Fibroblast of lung (primary cell): Measurements from ENCODE around the gene ZKSCAN3. TPM values are rescaled to one million over a fixed set of nuclear protein-coding genes. Genes with fewer than 3 reads are reported as not detected.
"Not testable (repeated sequence)": the region's sequence is repeated elsewhere in the genome, so short reads cannot be mapped to it uniquely, and the experiment has no call there.

ENCODE experiments used
- DNase-seq, 2 donors: peaks; one replicate each; pipeline versions ENCODE4 v3.0.0 to v3.0.0-alpha.2; 2010; ENCODE audit warnings: low read depth in 2 of 2
- H2AFZ ChIP-seq: 2 replicates; pipeline ENCODE4 v1.5.1; 2012; ENCODE audit warnings: low read length, control low read depth, inconsistent platforms
- H3K27ac ChIP-seq: 2 replicates; pipeline ENCODE4 v1.5.1; 2011; ENCODE audit warnings: low read length, control low read depth; ENCODE audit not compliant: insufficient read depth
- H3K27me3 ChIP-seq: 2 replicates; pipeline ENCODE4 v1.5.1; 2011; ENCODE audit warnings: mild to moderate bottlenecking, low read length; ENCODE audit not compliant: control insufficient read depth, insufficient read depth
- H3K36me3 ChIP-seq: 2 replicates; pipeline ENCODE4 v1.5.1; 2011; ENCODE audit warnings: low read length; ENCODE audit not compliant: control insufficient read depth, insufficient read depth
- H3K4me1 ChIP-seq: 2 replicates; pipeline ENCODE4 v1.5.1; 2011; ENCODE audit warnings: low read length; ENCODE audit not compliant: control insufficient read depth, insufficient read depth; ENCODE audit errors: extremely low read depth
- H3K4me2 ChIP-seq: 2 replicates; pipeline ENCODE4 v1.5.1; 2011; ENCODE audit warnings: low read length, control low read depth; ENCODE audit not compliant: insufficient read depth; ENCODE audit errors: extremely low read depth
- H3K4me3 ChIP-seq, 4 experiments: fragments of 200-600 bp in 1 of 4; sonication (generic) in 1 of 4; replicated peaks in 1 of 4; 2 replicates each; pipeline ENCODE4 v1.5.1; 2011 to 2016; ENCODE audit warnings: low read length in 4 of 4, low read depth in 3 of 4, mild to moderate bottlenecking in 3 of 4, control low read depth in 2 of 4, inconsistent platforms in 1 of 4, mixed read lengths in 1 of 4; ENCODE audit not compliant: insufficient read depth in 1 of 4; ENCODE audit errors: control extremely low read depth in 1 of 4
- H3K79me2 ChIP-seq: 2 replicates; pipeline ENCODE4 v1.5.1; 2012; ENCODE audit warnings: mild to moderate bottlenecking, low read length, inconsistent platforms; ENCODE audit not compliant: control insufficient read depth, insufficient read depth
- H3K9ac ChIP-seq: 2 replicates; pipeline ENCODE4 v1.5.1; 2011; ENCODE audit warnings: mild to moderate bottlenecking, low read length, control low read depth; ENCODE audit not compliant: insufficient read depth
- H3K9me3 ChIP-seq: 2 replicates; pipeline ENCODE4 v1.5.1; 2012; ENCODE audit warnings: low read depth, low read length; ENCODE audit not compliant: control insufficient read depth, insufficient read depth
- H4K20me1 ChIP-seq: 2 replicates; pipeline ENCODE4 v1.5.1; 2011; ENCODE audit warnings: low read length; ENCODE audit not compliant: control insufficient read depth, insufficient read depth; ENCODE audit errors: extremely low read depth
- CTCF ChIP-seq, 2 donors: IDR thresholded peaks in 1 of 2; conservative IDR thresholded peaks in 1 of 2; 1 replicate in 1 of 2; 2 replicates in 1 of 2; pipeline ENCODE4 v1.5.1; 2011 to 2012; ENCODE audit warnings: low read length in 2 of 2, control low read depth in 1 of 2, inconsistent platforms in 1 of 2, low read depth in 1 of 2, mild to moderate bottlenecking in 1 of 2
- EZH2 ChIP-seq: IDR thresholded peaks from 2 replicates; pipeline ENCODE4 v1.5.1; 2012; ENCODE audit warnings: low read length, control low read depth, mild to moderate bottlenecking; ENCODE audit errors: missing control alignments
- polyA plus RNA-seq, 2 donors: library from polyadenylated mRNA; depleted of rRNA in 1 of 2; stranded (reverse) in 1 of 2; unstranded in 1 of 2; fragments of >200 nt; gene quantifications; 2 replicates each; pipeline ENCODE4 v1.2.1, GENCODE V29; 2011 to 2012; ENCODE audit warnings: missing spikeins in 1 of 2
- total RNA-seq: library from RNA; depleted of rRNA; stranded (reverse); fragments of >200 nt; gene quantifications from 2 replicates; pipeline ENCODE4 v1.2.1, GENCODE V29; 2014

ZKSCAN3 gene
- total and polyA plus RNA-seq, 2 donors (not counting 1 experiment from before 2014, with no cell fraction given), result 3.9 to 6.9 TPM

GRCh38 chr6:28311139-28311823, 38.5 kb upstream of the ZKSCAN3 start:
- DNase-seq, result no peak
- no peaks in the 10 kb centered on the region for H4K20me1 ChIP-seq
- no peak overlapping the region for H3K4me2 ChIP-seq
- TF ChIP-seq EZH2 (no peak), CTCF (conservative IDR thresholded peaks at IDR 0.05 in 1 of 2, IDR thresholded peaks at IDR 0.05 in 1 of 2; ENCODE audit: low read depth in 1 of 2, low read length in 2 of 2) (no peak)
- no peak overlapping the region for H3K4me3 ChIP-seq
- H3K9ac ChIP-seq, result no peak overlapping the region
- no peaks in the 10 kb centered on the region for H3K27me3 ChIP-seq
- no peak overlapping the region for H3K27ac ChIP-seq
- H3K36me3 ChIP-seq, result no peaks in the 10 kb centered on the region
- no peaks in the 10 kb centered on the region for H3K79me2 ChIP-seq
- no peak overlapping the region for H2AFZ ChIP-seq
- H3K9me3 ChIP-seq, result no peaks in the 10 kb centered on the region
- no peaks in the 10 kb centered on the region for H3K4me1 ChIP-seq

GRCh38 chr6:28312939-28313338, 36.8 kb upstream of the ZKSCAN3 start:
- H3K4me2 ChIP-seq, result no peak overlapping the region
- H3K9ac ChIP-seq, result no peak overlapping the region
- DNase-seq, result no peak
- no peak overlapping the region for H3K27ac ChIP-seq
- no peaks in the 10 kb centered on the region for H3K27me3 ChIP-seq
- H3K36me3 ChIP-seq, result no peaks in the 10 kb centered on the region
- no peaks in the 10 kb centered on the region for H3K79me2 ChIP-seq
- H3K4me1 ChIP-seq, result no peaks in the 10 kb centered on the region
- TF ChIP-seq CTCF (conservative IDR thresholded peaks at IDR 0.05 in 1 of 2, IDR thresholded peaks at IDR 0.05 in 1 of 2; ENCODE audit: low read depth in 1 of 2, low read length in 2 of 2) (no peak), EZH2 (no peak)
- H2AFZ ChIP-seq, result no peak overlapping the region
- H4K20me1 ChIP-seq, result no peaks in the 10 kb centered on the region
- no peak overlapping the region for H3K4me3 ChIP-seq
- H3K9me3 ChIP-seq, result no peaks in the 10 kb centered on the region

- H3K36me3 ChIP-seq, result no peaks in the 10 kb centered on the region
- no peaks in the 10 kb centered on the region for H3K9me3 ChIP-seq
- no peaks in the 10 kb centered on the region for H3K79me2 ChIP-seq
- H3K27ac ChIP-seq, result no peak overlapping the region
- no peak for DNase-seq
- no peak overlapping the region for H3K9ac ChIP-seq
- H3K4me2 ChIP-seq, result no peak overlapping the region
- H2AFZ ChIP-seq, result no peak overlapping the region
- no peaks in the 10 kb centered on the region for H3K4me1 ChIP-seq
- H3K4me3 ChIP-seq, result no peak overlapping the region
- TF ChIP-seq CTCF (conservative IDR thresholded peaks at IDR 0.05 in 1 of 2, IDR thresholded peaks at IDR 0.05 in 1 of 2; ENCODE audit: low read depth in 1 of 2, low read length in 2 of 2) (no peak), EZH2 (no peak)
- no peaks in the 10 kb centered on the region for H4K20me1 ChIP-seq
- no peaks in the 10 kb centered on the region for H3K27me3 ChIP-seq
Measured at GRCh38 chr6:28315628-28316027, 34.1 kb upstream of the ZKSCAN3 start.

GRCh38 chr6:28317866-28318265, 31.9 kb upstream of the ZKSCAN3 start:
- H3K4me2 ChIP-seq, H3K27ac ChIP-seq, H3K27me3 ChIP-seq, H3K4me3 ChIP-seq, H3K79me2 ChIP-seq, H3K4me1 ChIP-seq, H3K9me3 ChIP-seq, H4K20me1 ChIP-seq, H2AFZ ChIP-seq, H3K9ac ChIP-seq, H3K36me3 ChIP-seq: not testable (repeated sequence)
- peak in 1 of 2 donors; percentile 6 for DNase-seq
